ENCODE data around the gene SLX9.

The SLX9 gene

DNA sequence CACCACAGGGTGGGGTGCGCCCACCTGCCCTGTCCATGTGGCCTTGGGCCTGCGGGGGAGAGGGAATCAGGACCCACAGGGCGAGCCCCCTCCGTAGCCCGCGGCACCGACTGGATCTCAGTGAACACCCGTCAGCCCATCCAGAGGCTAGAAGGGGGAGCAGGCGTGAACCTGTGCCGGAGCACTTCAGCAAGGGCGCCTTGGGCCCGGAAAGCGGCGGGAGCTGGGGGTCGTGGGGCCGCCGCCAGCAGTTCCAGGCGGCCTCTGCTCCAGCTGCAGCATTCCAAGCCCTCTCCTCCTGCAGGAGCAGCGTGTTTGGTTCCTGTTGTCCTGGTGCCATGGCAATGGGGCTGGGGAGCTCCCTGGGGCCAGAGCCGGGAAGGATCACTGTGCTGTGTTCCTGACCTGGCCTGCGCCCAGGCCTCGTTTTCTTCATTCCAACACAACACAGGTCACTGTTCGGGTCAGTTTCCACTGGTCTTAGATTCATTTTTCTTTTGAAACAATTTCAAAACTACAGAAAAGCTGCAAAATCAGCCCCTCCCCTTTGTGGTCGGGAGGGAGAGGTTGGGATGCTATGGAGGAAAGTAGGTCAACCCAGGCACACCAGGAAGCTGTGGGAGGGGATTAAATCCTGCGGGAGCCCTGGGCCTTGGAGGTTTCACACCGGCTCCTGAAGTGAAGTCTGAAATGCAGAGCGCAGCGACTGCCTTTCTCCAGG, 18.8 kb downstream of the SLX9 start:
- in situ Hi-C loops (cut with MboI; ENCODE audit: low sequenced_read_pairs, unreplicated experiment): loop anchor here (25.0 kb wide), 1 partner anchor 329 kb away; the partner anchor contains the start of gene POFUT2
- TF ChIP-seq, protein P1, sequence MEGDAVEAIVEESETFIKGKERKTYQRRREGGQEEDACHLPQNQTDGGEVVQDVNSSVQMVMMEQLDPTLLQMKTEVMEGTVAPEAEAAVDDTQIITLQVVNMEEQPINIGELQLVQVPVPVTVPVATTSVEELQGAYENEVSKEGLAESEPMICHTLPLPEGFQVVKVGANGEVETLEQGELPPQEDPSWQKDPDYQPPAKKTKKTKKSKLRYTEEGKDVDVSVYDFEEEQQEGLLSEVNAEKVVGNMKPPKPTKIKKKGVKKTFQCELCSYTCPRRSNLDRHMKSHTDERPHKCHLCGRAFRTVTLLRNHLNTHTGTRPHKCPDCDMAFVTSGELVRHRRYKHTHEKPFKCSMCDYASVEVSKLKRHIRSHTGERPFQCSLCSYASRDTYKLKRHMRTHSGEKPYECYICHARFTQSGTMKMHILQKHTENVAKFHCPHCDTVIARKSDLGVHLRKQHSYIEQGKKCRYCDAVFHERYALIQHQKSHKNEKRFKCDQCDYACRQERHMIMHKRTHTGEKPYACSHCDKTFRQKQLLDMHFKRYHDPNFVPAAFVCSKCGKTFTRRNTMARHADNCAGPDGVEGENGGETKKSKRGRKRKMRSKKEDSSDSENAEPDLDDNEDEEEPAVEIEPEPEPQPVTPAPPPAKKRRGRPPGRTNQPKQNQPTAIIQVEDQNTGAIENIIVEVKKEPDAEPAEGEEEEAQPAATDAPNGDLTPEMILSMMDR (IDR thresholded peaks at IDR 0.05; ENCODE audit: borderline replicate concordance, control extremely low read depth, extremely low read depth, insufficient read depth, missing control alignments): no peak
- DNase-seq (ENCODE audit: low spot score): no peak

DNA sequence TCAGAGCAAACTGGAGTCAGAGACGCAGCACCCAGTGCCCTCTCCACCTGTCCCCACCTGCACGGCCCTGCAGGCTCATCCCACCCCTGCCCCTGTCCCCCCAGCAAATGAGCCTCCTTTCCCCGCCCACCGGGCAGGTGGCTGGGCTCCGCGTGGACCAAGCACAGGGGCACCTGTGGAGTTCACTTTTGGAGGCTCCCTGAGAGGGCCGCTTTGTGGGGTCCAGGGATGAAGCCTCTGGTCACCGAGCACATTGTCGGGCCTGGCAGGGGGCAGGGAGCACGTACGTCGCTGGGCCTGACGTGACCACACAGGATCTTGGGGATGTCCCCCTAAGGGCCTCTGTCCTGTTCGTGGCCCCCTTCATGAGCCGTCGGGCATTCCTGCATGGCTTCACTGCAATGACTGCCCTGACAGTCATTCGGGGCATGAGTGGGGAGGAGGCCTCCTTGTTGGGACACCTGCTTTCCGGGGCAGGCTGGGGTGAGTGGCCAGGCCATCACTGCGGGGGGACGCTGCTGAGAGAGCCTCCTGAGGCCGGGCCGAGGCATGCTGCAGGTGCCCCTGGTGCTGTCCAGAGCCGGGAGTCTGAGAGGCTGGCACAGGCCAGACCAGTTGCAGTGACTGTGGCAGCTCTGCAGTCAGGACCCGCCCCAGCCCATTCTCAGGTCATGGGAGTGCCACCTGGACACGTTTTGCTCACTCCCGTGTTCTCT, 19.7 kb downstream of the SLX9 start:
- TF ChIP-seq, protein P1 (IDR thresholded peaks at IDR 0.05; ENCODE audit: borderline replicate concordance, control extremely low read depth, extremely low read depth, insufficient read depth, missing control alignments): no peak
- in situ Hi-C loops (cut with MboI; ENCODE audit: low sequenced_read_pairs, unreplicated experiment): loop anchor here (25.0 kb wide), 1 partner anchor 328 kb away; the partner anchor contains the start of gene POFUT2
- no peak for DNase-seq (ENCODE audit: low spot score)

DNA sequence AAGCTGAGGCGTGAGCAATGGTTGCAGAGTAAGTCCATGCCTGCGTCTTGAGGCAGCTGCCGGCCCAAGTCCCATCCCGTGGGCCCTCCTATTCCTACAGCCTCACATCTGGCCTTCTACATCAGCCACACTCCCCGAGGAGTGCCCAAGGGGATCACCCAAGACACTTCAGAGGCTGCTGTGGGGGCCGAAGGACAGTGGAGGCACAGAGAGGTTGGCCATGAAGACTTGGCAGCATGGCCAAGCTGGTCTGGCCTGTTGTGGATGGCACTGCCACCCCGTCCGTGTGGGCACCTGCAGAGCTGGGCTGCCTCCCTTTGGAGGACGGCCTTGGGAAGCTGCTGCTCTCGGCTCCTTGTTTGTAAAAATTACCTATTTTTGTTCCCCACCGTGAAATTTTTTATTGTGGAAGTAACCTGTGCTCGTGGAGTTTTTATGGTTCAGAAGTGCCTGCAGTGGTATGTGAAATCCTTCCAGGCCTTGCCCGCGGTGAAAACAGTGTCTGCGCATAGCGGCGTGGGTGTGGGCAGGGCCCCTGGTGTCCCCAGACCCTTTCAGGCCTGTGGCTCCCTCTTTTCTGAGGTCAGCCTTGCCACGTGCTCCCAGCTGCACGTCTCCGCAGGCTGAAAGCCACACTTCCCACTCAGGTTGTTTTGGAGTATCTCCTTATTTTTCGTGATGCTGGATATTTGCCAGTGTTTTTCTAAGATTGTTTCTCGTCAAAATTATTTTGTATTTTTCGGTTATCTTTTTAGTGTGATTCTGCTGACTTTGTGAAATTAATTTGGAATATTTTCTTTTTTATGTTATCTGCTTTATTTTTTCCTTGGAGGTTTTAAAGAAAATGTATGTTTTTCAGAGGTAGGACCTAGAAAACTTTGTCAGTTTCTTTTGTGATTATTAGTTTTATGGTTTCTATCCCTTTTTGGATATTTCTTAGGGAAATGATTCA, 20.6 kb downstream of the SLX9 start:
- no peak for DNase-seq (ENCODE audit: low spot score)
- TF ChIP-seq, protein P1 (IDR thresholded peaks at IDR 0.05; ENCODE audit: borderline replicate concordance, control extremely low read depth, extremely low read depth, insufficient read depth, missing control alignments): no peak
- in situ Hi-C loops (cut with MboI; ENCODE audit: low sequenced_read_pairs, unreplicated experiment): loop anchor here (25.0 kb wide), 1 partner anchor 327 kb away; the partner anchor contains the start of gene POFUT2

DNA sequence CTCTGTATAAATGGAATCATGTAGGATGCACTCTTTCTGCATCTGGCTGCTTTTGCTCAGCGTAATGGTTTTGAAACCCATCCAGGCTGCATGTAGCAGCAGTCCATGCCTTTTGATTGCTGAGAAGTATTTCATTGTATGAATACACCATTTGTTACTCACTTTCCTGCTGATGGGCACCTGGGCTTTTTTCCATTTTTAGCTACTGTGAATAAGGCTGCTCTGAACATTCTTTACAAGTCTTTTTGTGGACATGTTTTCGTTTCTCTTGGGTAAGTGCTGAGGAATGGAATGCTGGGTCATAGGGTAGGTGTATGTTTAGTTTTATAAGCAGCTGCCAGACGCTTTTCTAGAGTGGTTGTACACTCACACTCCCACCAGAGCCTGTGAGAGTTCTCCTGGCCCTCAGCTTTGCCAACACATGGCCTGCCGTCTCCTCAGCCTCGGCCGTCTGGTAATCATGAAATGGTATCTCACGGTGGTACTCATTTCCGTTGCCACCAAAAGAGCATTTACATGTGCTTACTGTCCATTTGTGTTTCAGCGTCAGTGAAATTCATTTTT, 22.7 kb downstream of the SLX9 start:
- DNase-seq (ENCODE audit: low spot score): no peak
- TF ChIP-seq, protein P1 (IDR thresholded peaks at IDR 0.05; ENCODE audit: borderline replicate concordance, control extremely low read depth, extremely low read depth, insufficient read depth, missing control alignments): no peak
- in situ Hi-C loops (cut with MboI; ENCODE audit: low sequenced_read_pairs, unreplicated experiment): loop anchor here (25.0 kb wide), 1 partner anchor 325 kb away; the partner anchor contains the start of gene POFUT2

DNA sequence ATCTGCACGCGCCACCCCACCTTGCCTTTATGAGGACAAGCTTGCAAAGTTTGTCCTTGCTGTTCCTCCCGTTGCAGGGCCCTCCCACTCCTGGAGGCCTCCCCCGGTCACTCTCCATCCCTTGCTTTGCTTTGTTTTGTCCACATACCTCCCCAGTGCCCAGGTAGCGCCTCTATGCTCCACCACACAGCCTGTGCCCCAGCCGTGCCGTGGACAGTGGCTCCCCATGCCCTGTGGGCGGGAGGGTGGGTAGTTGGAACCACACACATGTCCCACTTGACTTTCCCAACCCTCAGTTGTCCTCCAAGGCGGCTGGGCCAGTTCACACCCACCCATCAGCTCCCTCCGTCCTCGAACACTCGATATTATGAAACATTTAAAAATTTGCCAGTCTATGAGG, 24.6 kb downstream of the SLX9 start:
- DNase-seq (ENCODE audit: low spot score): no peak
- TF ChIP-seq, protein P1 (IDR thresholded peaks at IDR 0.05; ENCODE audit: borderline replicate concordance, control extremely low read depth, extremely low read depth, insufficient read depth, missing control alignments): no peak
- in situ Hi-C loops (cut with MboI; ENCODE audit: low sequenced_read_pairs, unreplicated experiment): loop anchor here (25.0 kb wide), 1 partner anchor 323 kb away; the partner anchor contains the start of gene POFUT2

All from GM13976 (cell line).